HEK293 (cell line): Measurements from ENCODE around the gene OR13C8.

Experiments used
- RBAK ChIP-seq: fragments of 450-650 bp; formaldehyde crosslinking; IDR thresholded peaks from 2 replicates; pipeline ENCODE4 v1.5.1; 2016; ENCODE audit warnings: missing biosample characterization, missing genetic modification characterization
- ZNF24 ChIP-seq: fragments of 450-650 bp; formaldehyde crosslinking; IDR thresholded peaks from 2 replicates; pipeline ENCODE4 v1.5.1; 2016; ENCODE audit warnings: missing biosample characterization, missing genetic modification characterization
- ZNF610 ChIP-seq: fragments of 450-650 bp; formaldehyde crosslinking; IDR thresholded peaks from 2 replicates; pipeline ENCODE4 v1.5.1; 2016; ENCODE audit warnings: missing biosample characterization, missing genetic modification characterization, borderline replicate concordance

DNA sequence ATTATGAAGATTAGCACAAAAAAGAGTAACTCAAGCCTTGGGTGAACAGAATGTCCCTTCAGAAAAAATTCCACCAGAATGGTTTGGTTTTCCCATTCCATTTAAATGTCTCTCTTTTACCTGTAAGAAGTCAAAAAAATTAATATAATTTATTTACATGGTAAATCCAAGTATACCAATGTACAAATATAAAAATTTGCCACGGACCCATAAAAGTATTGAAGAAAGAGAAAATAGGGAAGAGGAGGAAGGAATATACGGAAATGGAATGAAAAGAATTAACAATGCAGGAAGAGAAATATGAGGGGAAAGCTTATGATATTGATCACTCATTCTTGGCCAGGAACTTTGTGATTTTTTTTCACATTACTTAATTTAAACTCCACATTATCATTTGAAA is 49.1 kb downstream of the OR13C8 start, which contains the start of gene OR13C9:
- TF ChIP-seq ZNF24 (tag by site-specific recombination): no peak
- no peak for TF ChIP-seq ZNF610 (tag by site-specific recombination)
- TF ChIP-seq RBAK (tag by site-specific recombination): no peak
